ENCODE measurements around the gene TRAPPC14.
"Not testable (repeated sequence)": the region's sequence is repeated elsewhere in the genome, so short reads cannot be mapped to it uniquely, and the experiment has no call there.

Gene TRAPPC14

DNA sequence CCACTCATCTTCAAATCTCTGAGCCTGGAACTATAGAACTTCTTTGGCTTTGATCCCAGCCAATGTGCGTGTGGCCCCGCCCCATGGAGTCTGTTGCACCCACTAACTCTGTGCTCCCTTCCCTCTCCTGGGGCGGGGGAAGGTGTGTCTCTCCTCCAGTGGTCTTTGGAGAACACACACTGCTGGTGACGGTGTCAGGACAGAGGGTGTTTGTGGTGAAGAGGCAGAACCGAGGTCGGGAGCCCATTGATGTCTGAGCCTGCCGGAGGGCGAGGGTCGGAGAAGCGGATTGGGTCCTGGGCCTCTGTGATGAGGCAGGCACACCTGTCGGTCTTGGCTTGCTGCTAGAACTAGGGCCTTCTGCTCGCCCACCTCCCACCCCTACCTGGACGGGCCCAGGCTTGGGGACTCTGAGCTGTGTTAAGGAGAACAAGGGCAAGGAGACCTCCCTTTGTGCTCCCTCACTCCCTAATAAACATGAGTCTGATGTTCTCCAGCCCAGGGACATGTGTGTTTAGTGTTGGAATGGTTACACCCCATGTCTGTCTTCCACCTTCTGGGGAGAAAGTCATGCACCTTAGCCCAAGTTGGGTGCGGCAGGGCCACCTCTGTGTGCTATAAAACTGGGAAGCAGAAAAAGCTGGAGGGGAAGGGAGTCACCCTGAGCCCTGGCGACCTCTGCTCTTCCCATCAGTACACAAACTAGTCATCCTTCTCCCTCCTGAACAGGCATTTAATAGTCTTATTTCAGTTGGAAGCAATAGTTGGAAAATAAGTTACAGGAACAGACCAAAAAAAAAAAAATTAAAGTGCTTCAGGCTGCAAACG lies 4.6 kb downstream of the TRAPPC14 start:
- no peak for DNase-seq (ENCODE audit: low read depth)

DNA sequence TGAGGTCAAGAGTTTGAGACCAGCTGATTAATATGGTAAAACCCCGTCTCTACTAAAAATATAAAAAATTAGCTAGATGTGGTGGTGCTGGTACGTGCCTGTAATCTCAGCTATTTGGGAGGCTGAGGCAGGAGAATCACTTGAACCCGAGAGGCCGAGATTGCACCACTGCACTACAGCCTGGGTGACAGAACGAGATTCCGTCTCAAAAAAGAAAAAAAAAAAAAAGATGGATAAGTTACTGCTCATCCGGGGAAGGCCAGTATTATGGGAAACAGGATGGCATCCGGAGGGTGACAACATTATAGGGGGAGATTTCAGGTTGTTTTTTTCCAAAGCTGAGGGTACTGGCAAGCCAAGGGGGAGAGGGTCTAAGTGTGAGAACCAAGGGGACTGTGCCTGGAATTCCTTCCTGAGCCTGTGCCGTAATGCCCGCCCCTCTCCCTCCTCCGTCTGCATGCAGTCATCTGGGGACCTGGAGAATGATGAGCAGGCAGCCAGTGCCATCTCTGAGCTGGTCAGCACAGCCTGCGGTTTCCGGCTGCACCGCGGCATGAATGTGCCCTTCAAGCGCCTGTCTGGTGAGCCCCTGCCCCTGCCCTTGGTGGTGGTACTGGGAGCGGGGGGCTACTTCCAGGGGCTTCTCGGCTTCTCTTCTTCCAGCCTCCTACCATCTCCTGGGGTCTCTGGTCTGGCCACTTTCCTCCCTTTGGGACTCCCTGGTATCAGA lies 5.4 kb downstream of the TRAPPC14 start:
- DNase-seq (ENCODE audit: low read depth), result no peak

DNA sequence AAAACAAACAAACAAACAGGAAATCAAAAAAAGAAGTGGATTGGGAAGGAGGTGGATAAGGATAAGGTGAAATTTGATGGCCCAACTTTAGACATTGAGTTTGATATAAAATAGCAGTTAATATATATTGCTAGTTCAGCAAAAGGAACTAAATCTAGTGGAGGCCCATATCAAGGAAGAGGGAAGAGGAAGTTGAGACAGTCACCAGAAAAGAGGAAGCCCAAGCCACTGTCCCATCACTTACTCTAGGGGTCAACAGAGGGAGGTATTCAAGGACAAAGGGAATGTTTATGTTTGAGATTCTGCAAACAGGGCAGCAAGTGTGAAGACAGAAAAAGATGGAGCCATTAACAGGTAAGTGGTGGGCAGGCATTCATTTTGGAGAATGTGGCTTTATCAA lies 6.1 kb downstream of the TRAPPC14 start:
- DNase-seq (ENCODE audit: low read depth), result no peak

DNA sequence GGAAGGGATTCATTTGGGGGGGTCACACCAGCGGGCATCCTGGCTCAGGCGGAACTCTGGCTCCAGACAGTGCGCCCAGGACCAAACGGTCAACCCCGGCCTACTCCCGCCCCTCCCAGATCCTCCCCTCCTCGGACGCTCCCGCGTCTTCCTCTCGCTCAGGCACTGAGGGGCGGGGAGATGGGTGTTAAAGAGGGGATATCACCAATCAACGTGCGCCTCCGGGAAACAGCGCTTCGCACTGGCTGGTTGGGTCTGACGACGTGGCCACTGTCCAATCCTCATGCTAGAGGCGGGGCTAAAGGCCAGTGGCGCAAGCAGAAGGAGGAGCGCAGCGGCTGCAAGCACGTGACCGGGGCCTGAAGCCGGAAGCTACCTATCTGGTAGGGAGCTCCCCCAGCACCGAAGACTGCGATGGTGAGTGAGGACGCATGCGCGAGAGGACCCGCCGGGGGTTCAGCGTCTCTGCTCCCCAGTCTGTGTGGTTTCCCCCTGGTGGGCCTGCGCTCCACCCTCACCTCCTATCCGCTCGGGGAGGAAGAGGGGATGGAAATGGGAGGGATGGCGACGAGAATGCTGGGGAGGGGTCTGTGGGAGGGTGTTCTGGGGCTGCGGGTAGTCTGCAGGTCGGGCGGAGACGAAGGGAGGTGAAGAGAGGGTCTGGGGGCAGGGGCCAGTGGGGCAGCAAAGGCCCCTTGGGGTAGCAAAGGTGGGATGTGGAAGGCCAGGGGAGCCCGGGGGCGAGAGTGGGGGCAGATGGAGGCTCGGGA lies 9.8 kb downstream of the TRAPPC14 start, which contains the start of gene LAMTOR4:
Gene LAMTOR4 (plus strand): TSS at position 360 of the 770 bp plus-strand sequence. CDS start 55 bp downstream, at position 415.
- peak; percentile 93 for DNase-seq (ENCODE audit: low read depth)

DNA sequence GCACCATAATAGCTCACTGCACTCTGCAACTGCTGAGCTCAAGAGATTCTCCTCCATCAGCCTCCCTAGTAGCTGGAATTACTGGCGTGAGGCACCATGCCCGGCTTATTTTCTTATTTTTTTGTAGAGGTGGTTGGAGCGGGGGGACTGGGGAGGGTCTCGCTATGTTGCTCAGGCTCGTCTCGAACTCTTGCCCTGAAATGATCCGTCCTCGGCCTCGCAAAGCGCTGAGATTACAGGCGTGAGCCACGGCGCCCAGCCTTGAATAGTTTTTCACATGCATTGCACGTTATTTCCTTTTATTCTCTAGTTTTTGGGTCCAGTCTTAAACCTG lies 10.3 kb downstream of the TRAPPC14 start:
- no peak for DNase-seq (ENCODE audit: low read depth)

DNA sequence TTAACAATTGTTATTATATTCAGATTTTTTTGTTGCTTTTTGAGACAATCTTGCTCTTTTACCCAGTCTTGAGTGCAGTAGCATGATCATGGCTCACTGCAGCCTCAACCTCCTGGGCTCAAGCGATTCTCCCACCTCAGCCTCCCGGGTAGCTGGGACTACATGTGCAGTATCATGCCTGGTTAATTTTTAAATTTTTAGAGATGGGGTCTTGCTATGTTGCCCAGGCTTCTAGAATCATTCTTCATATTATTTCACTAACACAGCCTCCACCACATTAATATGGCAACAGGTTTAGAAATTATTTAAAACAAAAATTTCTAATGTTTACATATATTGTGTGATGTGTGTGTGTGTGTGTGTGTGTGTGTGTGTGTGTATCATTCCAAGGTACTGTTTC lies 11.2 kb downstream of the TRAPPC14 start:
- DNase-seq (ENCODE audit: low read depth), result no peak

DNA sequence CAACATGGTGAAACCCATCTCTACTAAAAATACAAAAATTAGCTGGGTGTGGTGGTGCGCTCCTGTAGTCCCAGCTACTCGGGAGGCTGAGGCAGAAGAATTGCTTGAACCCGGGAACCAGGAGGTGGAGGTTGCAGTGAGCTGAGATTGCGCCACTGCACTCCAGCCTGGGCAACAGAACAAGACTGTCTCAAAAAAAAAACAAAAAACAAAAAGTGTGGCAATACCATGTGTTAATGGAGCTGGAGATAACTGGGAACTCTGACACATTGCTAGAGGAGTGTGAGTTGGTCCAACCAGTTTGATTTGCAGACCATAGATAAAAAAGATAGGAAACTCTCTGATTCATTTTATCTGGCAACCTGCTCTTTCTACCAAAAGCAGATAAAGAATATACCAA lies 12.2 kb downstream of the TRAPPC14 start:
- not testable (repeated sequence) for DNase-seq (ENCODE audit: low read depth)

DNA sequence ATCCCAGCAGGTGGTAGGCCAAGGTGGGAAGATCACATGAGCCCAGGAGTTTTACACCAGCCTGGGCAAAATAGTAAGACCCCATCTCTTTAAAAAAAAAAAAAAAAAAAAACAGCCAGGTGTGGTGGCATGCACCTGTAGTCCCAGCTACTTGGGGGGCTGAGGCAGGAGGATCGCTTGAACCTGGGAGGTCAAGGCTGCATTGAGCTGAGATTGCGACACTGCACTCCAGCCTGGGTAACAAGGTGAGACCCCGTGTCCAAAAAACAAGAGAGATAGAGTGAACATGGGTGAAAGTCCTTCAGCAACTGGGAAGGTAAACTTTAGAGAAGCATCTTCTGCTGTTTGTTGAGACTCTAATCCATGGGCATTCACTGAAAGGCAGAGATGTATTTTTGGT lies 16.1 kb downstream of the TRAPPC14 start:
- DNase-seq (ENCODE audit: low read depth), result no peak

DNA sequence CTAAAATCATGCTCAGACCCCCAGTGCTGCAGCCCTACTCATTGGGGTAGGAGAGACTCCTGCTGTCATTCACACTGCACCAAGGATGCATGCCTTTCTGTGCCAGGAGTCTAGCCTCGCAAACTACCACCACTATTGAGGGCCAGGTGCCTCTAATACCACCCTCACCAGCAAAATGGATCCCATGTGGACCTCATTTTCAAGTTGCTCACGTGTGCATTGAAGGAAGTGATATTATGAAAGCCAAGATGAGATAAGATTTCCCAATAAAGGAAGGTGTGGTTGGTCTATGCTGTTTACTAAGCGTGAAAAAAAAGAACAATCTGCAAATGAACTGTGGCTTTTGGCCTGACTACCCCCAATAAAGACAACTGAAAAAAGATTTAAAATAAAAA lies 17.0 kb downstream of the TRAPPC14 start:
- no peak for DNase-seq (ENCODE audit: low read depth)

DNA sequence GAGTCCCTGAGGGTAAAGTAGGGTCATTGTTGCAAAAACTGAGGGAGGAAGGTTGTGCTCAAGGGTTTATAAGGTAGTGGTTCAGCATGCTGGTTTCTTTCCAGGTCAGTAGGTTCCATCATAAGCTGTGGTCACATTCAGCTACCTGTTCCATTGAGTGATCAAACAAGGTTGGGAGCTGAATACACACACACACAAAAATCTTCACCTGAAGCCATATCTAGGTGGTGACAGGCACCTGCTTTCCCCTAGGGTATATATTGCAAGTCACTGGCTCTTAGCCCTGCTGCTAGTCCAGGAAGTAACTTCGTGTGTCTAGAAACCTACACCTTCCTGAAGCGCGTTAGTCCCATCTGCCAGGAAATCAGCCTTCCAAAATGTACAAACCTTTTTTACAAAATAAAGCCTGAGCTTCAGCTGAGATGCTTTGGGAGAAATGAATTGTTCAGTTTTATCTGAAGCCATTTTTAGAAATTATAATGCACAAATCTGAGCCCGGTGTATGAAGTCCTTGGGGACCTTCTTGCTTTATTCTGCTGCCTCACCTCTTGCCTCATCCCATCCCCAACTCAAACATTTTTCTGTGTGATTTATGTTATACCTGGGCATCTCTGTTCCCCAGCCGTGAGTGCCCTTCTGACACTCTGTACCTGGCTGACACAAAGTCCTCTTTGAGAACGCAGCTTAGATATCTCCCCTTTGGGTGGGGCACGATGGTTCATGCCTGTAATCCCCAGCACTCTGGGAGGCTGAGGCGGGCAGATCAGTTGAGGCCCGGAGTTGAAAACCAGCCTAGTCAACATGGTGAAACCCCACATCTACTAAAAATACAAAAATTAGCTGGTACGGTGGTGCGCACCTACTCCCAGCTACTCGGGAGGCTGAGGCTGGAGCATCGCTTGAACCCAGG lies 20.4 kb downstream of the TRAPPC14 start:
- DNase-seq (ENCODE audit: low read depth), result no peak

DNA sequence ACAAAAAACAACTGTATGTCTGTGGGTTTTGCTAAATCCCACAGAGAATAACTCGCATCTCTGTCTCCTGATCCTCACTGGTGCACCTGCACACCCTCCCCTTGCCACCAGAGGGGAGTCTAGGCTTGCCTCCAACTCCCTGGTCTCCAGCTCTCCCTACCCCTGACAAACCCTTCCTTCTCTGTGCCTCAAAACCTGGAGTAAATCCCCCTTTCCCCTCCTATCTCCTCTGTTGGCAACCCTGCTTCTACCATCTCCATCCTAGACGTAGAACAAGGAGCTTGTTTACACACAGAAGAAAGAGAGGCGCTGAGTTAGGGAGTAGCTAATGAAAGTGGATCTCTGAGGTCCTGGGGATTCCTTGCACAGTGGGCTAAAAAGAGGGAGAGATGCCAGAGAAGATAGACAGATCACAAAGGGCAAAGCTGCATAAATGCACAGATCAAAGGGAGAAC lies 25.8 kb downstream of the TRAPPC14 start:
- DNase-seq (ENCODE audit: low read depth), result no peak

DNA sequence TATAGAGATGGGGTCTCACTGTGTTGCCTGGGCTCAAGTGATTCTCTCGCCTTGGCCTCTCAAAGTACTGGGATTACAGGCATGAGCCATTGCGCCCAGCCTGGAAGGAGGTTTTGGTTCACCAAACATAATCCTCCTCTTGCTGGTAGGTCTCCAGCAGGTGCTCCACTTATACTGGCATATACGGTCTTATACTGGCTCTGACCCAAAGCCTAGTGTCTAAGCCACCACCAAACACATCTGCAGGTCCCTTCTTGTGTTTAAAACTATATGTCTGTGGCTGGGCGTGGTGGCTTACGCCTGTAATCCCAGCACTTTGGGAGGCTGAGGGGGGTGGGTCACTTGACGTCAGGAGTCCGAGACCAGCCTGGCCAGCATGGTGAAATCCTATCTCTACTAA lies 26.4 kb downstream of the TRAPPC14 start:
- DNase-seq (ENCODE audit: low read depth), result no peak

DNA sequence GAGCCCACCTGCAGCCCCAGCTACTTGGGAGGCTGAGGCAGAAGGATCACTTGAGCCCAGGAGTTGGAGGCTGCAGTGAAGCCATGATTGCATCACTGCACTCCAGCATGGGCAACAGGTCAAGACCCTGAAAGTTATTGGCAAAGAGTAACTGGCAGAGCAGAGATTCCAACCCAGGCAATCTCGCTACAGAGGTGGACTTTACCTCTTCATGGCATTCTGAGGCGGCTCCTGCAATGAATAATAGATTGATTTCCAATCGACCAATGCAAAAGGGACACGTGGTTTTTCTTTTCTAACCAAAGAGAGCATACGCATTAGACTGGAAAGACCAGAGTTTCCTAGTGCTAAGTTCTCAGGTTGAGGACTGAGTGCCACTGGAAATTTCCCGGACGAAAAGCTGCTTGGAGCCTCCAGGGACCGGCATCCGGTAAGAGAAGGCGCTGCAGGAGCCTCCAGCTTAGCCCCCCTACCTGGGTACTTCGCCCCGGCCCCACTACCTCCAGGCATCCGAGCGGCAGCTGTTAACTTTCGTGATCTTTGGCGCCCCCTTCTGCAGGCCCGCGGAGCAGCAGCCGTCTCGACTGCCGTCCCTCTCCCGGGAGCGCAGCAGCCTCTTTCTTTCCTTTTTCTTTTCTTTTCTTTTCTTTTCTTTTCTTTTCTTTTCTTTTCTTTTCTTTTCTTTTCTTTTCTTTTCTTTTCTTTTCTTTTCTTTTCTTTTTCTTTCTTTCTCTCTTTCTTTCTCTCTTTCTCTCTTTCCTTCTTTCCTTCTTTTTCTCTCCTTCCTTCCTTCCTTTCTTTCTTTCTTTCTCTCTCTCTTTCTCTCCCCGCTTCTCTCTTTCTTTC lies 27.7 kb downstream of the TRAPPC14 start:
- DNase-seq (ENCODE audit: low read depth), result no peak

DNA sequence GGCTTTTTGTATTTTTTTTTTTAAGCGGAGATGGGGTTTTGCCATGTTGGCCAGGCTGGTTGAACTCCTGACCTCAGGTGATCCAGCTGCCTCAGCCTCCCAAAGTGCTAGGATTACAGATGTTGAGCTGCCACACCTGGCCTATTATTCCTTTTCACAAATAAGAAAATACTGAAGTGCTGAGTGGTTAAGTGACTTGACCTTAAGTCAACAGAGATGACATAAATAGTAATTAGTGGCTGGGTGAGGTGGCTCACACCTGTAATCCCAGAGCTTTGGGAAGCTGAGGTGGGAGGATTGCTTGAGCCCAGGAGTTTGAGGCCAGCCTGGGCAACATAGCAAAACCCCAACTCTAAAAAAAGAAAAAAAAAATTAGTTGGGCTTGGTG lies 28.3 kb downstream of the TRAPPC14 start:
- DNase-seq (ENCODE audit: low read depth), result not testable (repeated sequence)

DNA sequence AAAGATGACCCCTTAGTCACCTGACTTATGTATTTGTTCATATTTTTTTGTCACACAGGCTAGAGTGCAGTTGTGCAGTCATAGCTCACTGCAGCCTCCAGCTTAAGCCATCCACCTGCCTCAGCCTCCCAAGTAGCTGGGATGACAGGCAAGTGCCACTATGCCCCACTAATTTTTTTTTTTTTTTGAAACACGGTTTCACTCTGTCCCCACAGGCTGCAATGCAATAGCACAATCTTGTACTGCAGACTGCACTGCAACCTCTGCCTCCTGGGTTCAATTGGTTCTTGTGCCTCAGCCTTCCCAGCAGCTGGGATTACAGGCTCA lies 29.9 kb downstream of the TRAPPC14 start:
- DNase-seq (ENCODE audit: low read depth), result no peak

DNA sequence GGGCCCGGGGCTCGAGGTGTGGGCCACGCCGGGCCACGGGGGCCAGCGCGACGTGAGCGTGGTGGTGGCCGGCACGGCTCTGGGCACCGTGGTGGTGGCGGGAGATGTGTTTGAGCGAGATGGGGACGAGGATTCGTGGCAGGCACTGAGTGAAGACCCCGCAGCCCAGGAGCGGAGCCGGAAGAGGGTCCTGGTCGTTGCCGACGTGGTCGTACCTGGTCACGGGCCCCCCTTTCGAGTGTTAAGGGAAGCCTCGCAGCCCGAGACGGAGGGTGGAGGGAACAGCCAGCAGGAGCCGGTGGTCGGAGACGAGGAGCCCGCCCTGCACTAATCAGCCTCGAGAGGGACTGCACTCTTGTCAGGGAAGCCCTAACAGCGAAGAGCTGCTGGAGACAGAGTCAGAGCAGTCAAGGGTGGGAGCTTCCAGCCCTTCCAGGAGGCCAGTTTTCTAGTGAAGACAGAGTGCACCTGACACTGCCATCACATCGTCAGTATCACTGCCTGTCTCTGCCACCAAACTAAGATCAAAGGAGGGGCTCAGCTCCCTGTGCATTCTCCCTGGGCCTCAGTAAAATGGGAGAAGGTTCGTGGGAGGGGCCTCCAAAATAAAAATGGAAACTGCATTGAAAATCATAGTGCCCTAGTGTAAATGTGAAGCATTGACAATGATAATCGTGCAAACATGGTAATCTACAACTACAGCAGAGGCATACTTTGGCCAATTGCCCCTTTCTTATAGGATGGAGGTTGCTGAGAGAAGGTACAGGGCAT lies 30.5 kb downstream of the TRAPPC14 start:
- DNase-seq (ENCODE audit: low read depth), result no peak

DNA sequence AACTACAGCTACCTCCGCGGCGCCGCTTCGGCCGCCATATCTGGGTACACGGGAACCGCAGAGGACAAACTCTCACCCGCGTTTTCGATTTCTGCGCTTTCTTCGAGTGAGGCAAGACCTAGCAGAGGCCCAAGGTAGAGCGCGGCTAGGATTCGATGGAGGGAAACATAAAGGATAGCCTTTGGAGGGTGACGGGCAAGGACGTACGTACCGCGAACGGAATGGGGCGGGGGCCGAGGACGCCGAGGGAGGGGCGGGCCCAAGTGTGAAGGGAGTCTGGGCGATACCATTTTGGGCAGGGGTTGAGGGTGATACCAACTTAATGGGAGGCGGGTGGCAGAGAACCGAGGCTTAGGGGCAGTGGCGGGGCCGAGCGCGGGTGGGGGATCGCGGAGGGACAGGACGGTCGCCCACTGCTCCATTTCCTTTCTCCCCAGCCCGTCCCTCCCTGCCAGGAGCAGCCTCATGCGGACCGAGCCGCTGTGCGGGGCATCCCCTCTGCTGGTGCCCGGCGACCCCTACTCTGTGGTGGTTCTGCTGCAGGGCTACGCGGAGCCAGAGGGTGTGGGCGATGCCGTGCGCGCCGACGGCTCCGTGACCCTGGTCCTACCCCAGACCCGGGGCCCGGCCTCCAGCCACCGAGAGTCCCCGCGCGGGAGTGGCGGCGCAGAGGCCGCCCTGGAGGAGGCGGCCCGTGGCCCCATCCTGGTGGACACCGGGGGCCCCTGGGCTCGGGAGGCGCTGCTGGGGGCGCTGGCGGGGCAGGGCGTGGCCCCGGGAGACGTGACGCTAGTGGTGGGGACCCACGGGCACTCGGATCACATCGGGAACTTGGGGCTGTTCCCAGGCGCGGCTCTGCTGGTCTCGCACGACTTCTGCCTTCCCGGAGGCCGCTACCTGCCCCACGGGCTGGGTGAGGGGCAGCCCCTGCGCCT lies 31.3 kb downstream of the TRAPPC14 start, which contains the start of gene MBLAC1:
Gene MBLAC1 (plus strand): TSS at position 37 of the 935 bp plus-strand sequence. CDS start 429 bp downstream, at position 466.
- DNase-seq (ENCODE audit: low read depth), result no peak

DNA sequence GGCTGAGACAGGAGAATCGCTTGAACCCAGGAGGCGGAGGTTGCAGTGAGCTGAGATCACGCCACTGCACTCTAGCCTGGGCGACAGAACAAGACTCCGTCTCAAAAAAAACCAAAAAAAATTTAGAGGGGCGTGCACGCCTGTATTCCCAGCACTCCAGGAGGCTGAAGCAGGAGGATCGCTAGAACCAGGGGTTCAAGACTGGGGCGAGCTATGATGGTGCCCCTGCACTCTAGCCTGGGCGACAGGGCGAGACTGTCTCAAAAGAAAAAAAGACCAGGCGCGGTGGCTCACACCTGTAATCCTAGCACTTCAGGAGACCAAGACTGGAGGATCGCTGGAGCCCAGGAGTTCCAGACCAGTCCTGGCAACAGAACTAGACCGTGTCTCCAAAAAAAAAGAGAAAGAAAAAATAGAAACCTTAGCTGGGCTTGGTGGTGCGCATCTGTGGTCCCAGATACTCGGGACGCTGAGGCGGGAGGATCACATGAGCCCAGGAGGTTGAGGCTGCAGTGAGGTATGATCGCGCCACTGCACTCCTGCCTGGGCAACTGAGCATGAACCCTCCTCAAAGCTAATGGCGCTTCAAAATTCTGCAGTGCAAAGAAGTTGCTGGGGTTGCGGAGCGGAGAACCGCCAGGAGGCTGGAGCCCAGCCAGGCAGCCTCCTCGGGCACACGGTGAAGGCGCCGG lies 32.1 kb downstream of the TRAPPC14 start:
- no peak for DNase-seq (ENCODE audit: low read depth)

All from HS-5 (cell line).